Measurements from ENCODE around the gene NELFE. TPM values are rescaled to one million over a fixed set of nuclear protein-coding genes. Genes with fewer than 3 reads are reported as not detected.
"Not testable (repeated sequence)": the region's sequence is repeated elsewhere in the genome, so short reads cannot be mapped to it uniquely, and the experiment has no call there.

The NELFE gene, protein sequence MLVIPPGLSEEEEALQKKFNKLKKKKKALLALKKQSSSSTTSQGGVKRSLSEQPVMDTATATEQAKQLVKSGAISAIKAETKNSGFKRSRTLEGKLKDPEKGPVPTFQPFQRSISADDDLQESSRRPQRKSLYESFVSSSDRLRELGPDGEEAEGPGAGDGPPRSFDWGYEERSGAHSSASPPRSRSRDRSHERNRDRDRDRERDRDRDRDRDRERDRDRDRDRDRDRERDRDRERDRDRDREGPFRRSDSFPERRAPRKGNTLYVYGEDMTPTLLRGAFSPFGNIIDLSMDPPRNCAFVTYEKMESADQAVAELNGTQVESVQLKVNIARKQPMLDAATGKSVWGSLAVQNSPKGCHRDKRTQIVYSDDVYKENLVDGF
- 225 TPM for polyA plus RNA-seq (2012; ENCODE audit: insufficient read length, low read depth)

DNA sequence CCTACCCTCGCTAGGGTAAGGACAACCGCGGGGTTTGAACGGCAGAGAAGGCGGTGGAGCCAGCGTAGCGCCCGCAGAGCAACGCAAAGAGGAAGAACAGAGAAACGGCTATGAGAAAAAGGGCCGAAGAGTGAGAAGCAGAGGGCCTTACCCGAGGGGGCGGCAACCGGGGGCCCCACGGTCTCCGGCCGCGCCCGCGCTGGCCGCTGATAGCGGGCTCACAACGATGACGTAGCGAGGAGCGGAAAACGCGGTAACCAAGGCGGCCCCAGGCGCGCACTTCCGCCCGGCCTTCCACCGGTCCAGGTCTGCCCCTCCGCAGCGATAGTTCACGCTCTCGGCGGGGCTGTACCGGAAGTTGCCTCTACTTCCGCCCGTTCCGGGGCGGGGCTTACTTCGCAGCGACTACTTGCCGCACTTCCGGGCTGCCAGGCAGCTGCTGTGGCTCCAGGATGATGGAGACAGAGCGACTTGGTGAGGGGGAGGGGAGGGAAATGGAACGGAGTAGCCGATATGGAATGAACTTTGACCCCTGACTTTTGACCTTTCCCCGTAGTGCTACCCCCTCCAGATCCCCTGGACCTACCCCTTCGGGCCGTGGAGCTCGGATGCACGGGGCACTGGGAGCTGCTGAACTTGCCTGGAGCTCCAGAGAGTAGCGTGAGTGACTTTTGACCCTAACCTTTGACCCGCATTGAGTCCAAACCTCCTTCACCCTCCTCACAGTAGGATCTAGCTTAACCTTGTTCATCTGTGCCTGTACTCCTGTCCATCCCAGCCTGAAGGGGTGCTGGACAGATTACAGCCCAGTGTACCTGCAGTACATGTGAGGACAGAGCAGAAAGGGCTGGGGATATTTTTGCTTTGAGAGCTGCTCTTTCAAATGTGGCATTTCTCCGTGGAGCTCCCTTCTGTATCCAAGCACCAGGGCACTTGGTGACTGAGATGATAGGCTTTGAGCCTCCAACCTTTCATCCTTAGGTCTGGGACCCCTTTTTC, at the start of gene NELFE, which contains the start of gene SKIC2:
Gene NELFE (minus strand): TSS at position 231 of the 999 bp plus-strand sequence. CDS start 525 bp downstream, outside the sequence.
Gene SKIC2 (plus strand): TSS at position 435 of the 999 bp plus-strand sequence. CDS start 18 bp downstream, at position 453.
- TF ChIP-seq, protein P1, sequence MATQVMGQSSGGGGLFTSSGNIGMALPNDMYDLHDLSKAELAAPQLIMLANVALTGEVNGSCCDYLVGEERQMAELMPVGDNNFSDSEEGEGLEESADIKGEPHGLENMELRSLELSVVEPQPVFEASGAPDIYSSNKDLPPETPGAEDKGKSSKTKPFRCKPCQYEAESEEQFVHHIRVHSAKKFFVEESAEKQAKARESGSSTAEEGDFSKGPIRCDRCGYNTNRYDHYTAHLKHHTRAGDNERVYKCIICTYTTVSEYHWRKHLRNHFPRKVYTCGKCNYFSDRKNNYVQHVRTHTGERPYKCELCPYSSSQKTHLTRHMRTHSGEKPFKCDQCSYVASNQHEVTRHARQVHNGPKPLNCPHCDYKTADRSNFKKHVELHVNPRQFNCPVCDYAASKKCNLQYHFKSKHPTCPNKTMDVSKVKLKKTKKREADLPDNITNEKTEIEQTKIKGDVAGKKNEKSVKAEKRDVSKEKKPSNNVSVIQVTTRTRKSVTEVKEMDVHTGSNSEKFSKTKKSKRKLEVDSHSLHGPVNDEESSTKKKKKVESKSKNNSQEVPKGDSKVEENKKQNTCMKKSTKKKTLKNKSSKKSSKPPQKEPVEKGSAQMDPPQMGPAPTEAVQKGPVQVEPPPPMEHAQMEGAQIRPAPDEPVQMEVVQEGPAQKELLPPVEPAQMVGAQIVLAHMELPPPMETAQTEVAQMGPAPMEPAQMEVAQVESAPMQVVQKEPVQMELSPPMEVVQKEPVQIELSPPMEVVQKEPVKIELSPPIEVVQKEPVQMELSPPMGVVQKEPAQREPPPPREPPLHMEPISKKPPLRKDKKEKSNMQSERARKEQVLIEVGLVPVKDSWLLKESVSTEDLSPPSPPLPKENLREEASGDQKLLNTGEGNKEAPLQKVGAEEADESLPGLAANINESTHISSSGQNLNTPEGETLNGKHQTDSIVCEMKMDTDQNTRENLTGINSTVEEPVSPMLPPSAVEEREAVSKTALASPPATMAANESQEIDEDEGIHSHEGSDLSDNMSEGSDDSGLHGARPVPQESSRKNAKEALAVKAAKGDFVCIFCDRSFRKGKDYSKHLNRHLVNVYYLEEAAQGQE (IDR thresholded peaks at IDR 0.05; ENCODE audit: insufficient read depth in 1 of 2, low read depth in 2 of 2, low read length in 2 of 2): peak; percentile 26 to 33; a peak in 1 of 4 replicates
- TF ChIP-seq FOXP2 (optimal IDR thresholded peaks at IDR 0.05; ENCODE audit: borderline replicate concordance, extremely low read depth, extremely low read length, insufficient read depth) (peak; percentile 92), SIN3A (IDR thresholded peaks at IDR 0.05; ENCODE audit: borderline replicate concordance, insufficient read depth, low read length) (peak; percentile 97; the same call in 1 of the 2 replicates), POLR2AphosphoS5 (IDR thresholded peaks at IDR 0.05; ENCODE audit: low read depth, low read length) (peak; percentile 88), TAF1 (IDR thresholded peaks at IDR 0.05; ENCODE audit: borderline replicate concordance, insufficient read depth, low read length) (peak; percentile 86; the same call in 1 of the 2 replicates)

DNA sequence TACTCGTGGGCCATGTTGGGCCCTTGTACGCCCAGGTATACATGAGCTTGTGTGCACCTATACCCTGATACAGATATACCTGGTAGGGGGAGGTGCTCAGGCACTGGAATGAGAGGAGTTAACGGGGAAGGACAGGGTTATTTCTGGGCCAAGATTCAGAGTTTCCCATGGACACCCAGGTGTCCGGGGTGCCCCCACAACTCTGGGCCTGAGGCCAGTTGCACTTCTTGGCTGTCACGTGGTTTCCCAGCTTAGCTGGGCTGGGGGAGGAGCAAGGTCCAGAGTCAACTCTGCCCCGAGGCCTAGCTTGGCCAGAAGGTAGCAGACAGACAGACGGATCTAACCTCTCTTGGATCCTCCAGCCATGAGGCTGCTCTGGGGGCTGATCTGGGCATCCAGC, 23.0 kb upstream of the NELFE start, which contains the start of gene C4A:
Gene C4A (plus strand): TSS at position 314 of the 400 bp plus-strand sequence. CDS start 51 bp downstream, at position 365.
- not testable (repeated sequence) for TF ChIP-seq POLR2AphosphoS5 (IDR thresholded peaks at IDR 0.05; ENCODE audit: low read depth, low read length); TAF1 (IDR thresholded peaks at IDR 0.05; ENCODE audit: borderline replicate concordance, insufficient read depth, low read length); FOXP2 (optimal IDR thresholded peaks at IDR 0.05; ENCODE audit: borderline replicate concordance, extremely low read depth, extremely low read length, insufficient read depth)

DNA sequence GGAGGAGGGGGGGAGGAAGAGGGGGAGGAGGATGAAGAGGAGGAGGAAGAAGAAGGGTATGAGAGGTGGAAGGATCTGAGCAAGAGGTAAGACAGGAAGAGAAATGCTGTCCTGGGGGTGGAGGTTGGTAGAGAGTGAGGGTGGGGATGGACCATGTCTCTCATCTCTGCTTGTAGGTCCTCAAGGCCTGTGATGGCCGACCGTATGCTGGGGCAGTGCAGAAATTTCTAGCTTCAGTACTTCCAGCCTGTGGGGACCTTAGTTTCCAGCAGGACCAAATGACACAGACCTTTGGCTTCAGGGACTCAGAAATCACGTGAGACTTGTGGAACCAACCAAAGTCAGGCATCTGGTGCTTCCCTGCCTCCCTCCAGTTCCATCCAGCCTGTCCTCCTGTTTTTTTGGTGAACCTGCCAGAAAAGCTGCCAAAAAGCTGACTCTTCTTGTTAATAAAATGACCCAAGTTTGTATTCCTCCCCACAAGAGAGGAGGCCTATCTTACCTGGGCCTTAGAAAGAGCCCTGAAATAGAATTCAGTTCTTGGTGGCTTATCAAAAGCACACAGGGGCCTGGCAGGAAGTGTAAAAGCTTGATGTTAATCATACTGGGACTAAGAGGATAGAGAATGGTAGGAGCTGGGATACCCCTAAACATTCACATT, 20.6 kb upstream of the NELFE start:
- TF ChIP-seq, protein P1 (IDR thresholded peaks at IDR 0.05; ENCODE audit: insufficient read depth in 1 of 2, low read depth in 2 of 2, low read length in 2 of 2): no peak
- TF ChIP-seq SIN3A (IDR thresholded peaks at IDR 0.05; ENCODE audit: borderline replicate concordance, insufficient read depth, low read length): no peak
- TF ChIP-seq TAF1 (IDR thresholded peaks at IDR 0.05; ENCODE audit: borderline replicate concordance, insufficient read depth, low read length): no peak
- TF ChIP-seq FOXP2 (optimal IDR thresholded peaks at IDR 0.05; ENCODE audit: borderline replicate concordance, extremely low read depth, extremely low read length, insufficient read depth): no peak

DNA sequence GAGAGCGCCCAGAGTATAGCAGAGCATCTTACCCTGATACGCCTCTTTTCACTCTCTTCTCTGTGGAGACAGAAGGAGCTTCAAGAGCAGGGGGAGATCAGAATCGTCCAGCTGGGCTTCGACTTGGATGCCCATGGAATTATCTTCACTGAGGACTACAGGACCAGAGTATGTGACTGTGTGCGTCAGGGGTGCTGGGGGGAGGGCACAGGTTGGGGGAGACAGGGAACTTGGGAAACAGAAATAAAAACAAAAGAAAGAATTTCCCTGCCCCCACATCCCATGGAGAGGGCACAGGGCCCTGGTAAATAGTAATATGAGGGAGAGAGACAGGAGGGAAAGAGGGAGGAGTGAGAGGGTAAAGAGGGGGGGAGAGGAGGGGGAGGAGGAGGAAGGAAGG, 20.1 kb upstream of the NELFE start:
- TF ChIP-seq POLR2AphosphoS5 (IDR thresholded peaks at IDR 0.05; ENCODE audit: low read depth, low read length): no peak

DNA sequence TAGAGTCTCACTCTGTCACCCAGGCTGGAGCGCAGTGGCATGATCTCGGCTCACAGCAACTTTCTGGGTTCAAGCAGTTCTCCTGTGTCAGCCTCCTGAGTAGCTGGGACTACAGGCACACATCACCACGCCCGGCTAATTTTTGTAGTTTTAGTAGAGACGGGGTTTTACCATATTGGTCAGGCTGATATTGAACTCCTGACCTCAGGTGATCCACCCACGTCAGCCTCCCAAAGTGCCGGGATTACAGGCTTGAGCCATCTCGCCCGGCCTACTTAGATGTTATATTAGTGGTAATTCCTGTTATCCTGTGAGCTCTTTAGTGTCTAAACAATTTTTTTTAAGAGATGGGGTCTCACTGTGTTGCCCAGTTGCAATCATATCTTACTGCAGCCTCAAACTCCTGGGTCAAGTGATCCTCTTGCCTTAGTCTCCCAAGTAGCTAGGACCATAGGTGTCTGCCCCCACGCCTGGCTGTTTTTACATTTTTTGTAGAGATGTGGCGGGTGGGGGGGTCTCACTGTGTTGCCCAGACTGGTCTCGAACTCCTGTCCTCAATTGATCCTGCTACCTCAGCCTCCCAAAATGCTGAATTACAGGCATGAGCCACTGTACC, 19.2 kb upstream of the NELFE start:
- no peak for TF ChIP-seq FOXP2 (optimal IDR thresholded peaks at IDR 0.05; ENCODE audit: borderline replicate concordance, extremely low read depth, extremely low read length, insufficient read depth)

DNA sequence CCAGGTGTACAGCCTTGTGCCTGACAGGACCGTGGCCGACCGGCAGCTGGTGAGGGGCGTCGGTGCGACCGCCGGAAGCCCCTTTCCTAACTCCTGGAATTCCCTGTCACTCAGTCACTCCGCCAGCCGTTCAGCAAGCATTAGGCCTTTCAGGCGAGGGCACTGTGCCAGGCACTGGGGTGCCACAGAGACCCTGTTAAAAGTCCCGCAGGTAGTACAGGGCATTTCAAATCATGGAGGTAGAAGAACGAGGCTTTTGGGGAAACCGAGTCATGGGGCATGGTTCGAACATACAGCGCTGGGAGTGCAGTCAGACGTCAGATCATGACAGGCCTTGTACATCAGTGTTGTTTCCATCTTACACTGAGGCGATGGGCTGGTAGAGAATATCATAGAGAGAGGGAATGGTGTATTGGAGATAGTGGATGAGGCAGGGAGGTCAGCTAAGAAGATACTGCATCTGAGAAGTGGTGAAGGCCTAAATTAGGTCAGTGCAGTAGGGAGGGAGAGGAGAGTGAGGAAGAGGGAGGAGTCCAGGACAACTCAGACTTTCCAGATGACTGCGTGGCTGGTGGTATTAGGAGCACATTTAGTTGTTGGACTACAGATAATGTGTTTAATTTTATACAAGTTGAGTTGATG, 14.1 kb upstream of the NELFE start:
- TF ChIP-seq, protein P1 (IDR thresholded peaks at IDR 0.05; ENCODE audit: insufficient read depth in 1 of 2, low read depth in 2 of 2, low read length in 2 of 2): no peak
- no peak for TF ChIP-seq POLR2AphosphoS5 (IDR thresholded peaks at IDR 0.05; ENCODE audit: low read depth, low read length)
- no peak for TF ChIP-seq SIN3A (IDR thresholded peaks at IDR 0.05; ENCODE audit: borderline replicate concordance, insufficient read depth, low read length)
- TF ChIP-seq FOXP2 (optimal IDR thresholded peaks at IDR 0.05; ENCODE audit: borderline replicate concordance, extremely low read depth, extremely low read length, insufficient read depth): no peak
- TF ChIP-seq TAF1 (IDR thresholded peaks at IDR 0.05; ENCODE audit: borderline replicate concordance, insufficient read depth, low read length): no peak
